Posterior cingulate gyrus (tissue), 11 donors: ENCODE data around the gene HELZ.
A peak's percentile ranks its signal among the peaks of the same experiment; 100 is the strongest.
"Not testable (repeated sequence)": the region's sequence is repeated elsewhere in the genome, so short reads cannot be mapped to it uniquely, and the experiment has no call there.

ENCODE experiments used
- DNase-seq, 10 donors: peaks; one replicate each; pipeline versions ENCODE4 v3.0.0 to v3.0.0-alpha.2; 2020 to 2021; ENCODE audit warnings: mixed read lengths in 3 of 10
- intact Hi-C: fragments of 100-400 bp; cut with DNase I; formaldehyde crosslinking; loops from one replicate; pipeline ENCODE4 v1.15.1; 2023

Gene HELZ

DNA sequence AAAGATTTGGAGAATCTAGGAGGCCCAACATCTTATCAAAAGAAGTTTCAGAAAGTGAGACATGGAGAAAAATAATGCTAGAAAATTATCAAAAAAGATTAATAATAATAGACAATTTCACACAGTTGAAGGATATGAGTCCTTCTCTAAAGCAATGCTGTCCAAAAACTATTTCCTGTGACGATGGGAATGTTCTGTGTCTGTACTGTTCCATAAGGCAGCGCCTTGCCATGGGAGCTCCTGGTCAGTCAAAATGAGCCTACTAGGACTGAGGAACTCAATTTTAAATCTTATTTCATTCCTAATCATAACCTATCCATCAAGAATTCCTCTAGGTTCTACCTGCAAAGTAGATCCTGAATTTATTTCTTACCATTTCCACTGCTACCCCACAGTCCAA is 151.6 kb downstream of the HELZ start:
- intact Hi-C loops = no loop called here
- DNase-seq = no peak

DNA sequence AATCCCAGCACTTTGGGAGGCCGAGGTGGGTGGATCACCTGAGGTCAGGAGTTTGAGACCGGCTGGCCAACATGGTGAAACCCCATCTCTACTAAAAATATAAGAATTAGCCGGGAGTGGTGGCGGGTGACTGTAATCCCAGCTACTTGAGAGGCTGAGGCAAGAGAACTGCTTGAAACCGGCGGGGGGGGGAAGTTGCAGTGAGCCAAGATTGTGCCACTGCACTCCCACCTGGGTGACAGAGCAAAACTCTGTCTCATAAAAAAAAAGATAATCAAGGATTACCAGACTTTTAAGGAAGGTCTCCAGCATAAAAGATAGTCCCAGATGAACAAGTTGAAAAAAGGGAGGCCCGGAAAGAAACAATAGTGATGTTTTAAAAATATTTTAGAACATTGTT is 152.3 kb downstream of the HELZ start:
- DNase-seq = peak in 1 of 10 donors; percentile 59
- intact Hi-C loops = not testable (repeated sequence)

- DNase-seq = no peak
- intact Hi-C loops = no loop called here
Observed at GRCh38 chr17:67092291-67092690, 152.7 kb downstream of the HELZ start.

DNA sequence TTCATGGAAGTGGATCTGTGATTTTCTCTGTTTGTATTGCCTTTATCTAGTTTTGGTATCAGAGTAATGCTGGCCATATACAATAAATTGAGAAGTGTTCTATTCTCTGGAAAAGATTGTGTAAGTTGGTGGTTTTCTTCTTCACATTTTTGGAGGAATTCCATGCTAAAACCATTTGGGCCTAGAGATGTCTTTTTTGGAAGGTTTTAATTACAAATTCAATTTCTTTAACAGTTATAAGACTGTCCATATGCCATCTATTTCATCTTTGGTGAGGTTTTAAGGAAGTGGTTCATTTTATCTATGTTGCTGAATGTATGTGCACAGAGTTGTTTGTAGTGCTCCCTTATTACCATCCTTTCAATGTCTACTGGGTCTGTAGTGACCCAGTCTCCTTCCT is 154.7 kb downstream of the HELZ start:
- DNase-seq = no peak
- intact Hi-C loops = no loop called here

GRCh38 chr17:67088639-67089038 is 156.4 kb downstream of the HELZ start:
- intact Hi-C loops = no loop called here
- DNase-seq = no peak

DNA sequence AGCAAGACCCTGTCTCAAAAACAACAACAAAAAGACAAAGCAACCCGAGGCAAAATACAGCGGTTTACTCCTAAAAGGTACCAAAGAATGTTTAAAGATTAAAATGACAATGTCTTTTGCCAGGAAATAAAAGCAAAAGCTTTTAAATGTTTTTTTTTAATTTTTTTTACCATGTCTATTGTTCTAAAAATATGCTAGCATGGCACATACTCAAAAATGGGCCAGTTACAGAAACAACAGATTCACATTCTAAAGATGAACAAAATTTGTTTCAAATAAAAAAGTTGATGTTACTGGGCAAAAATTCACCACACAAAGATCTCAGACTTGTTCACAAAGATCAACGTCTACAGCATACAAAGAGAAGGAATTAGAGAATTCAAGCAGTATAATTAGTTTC is 159.6 kb downstream of the HELZ start:
- intact Hi-C loops = no loop called here
- DNase-seq = no peak

DNA sequence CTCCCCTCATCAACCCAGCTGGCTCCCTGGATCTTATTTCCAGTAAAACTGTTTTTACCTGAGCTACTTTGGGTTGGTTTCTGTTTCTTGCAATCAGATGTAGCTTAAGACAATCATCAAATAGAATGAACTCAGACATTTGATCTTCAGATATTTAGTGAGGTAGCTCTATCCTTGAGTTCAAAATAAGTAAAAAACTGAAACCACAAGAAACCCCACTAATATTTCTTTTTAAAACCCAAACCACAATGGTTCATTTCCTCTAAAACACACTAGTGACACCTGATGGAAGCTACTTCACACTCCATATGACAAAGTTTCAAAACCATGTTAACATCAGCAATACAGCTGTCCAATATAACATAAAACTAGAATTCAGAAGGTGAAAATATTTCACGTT is 162.9 kb downstream of the HELZ start:
- intact Hi-C loops = no loop called here

GRCh38 chr17:67080804-67081203 is 164.2 kb downstream of the HELZ start:
- intact Hi-C loops = no loop called here
- DNase-seq = no peak

More for the DNA sequence above, 162.9 kb downstream of the HELZ start:
- no peak for DNase-seq

DNA sequence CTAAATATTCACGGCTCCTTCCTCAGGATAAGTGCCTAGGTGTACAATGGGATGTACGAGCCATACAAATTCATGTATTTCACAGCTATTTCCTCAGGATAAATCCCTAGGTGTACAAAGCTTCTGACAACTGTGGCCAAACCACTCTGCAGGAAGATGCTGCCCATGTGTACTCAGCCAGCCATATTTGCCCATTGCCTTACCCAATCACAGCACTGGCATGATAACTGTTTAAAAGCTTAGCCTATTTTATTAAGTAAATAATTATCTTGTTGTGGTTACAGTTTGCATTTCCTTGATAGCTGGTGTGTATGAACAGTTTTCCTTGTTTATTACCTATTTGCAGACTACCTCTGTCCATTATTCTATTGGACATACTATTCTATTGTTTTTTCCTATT is 165.5 kb downstream of the HELZ start:
- intact Hi-C loops = no loop called here

DNA sequence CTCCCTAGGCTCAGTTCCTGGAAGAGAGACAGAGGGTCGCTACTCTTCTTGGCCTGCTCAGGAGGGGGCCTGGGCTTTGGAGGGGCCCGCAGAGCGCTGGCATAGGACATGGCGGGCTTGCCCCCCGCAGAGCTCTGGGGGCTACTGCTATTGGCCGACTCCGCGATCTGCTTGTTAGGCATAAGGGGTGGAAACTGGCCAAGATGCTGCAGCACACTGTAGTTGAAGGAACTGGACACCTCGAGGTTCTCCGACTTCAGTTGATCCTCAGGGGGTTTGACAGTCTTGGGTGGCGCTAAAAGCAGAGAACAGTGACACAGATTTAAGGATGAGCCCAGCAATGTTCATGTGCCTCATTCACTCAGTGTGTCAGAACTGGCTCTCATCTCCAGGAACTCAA is 166.7 kb downstream of the HELZ start:
- no peak for DNase-seq
- intact Hi-C loops = no loop called here

More for the DNA sequence above, 165.5 kb downstream of the HELZ start:
- DNase-seq = no peak

GRCh38 chr17:67076290-67076689 is 168.7 kb downstream of the HELZ start:
- intact Hi-C loops = no loop called here
- no peak for DNase-seq

- intact Hi-C loops = no loop called here
- DNase-seq = no peak
Observed at GRCh38 chr17:67074781-67075180, 170.2 kb downstream of the HELZ start.

DNA sequence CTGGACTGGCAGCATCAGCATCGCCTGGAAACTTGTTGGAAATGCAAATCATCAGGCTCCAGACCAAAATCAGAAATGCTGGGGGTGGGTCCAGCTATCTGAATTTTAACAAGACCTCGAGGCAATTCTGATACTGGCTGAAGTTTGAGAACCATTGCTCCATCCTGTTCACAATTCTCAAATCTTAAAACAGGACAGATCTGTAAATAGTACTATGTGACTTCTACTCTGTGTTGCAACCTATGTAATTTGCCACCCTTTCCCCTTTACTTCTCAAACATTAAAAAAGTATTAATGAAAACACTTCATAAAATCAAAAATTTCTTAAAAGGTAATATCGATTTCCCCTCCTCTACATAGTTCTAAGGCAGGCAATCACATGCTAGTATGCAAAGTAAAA is 172.1 kb downstream of the HELZ start:
- no peak for DNase-seq
- intact Hi-C loops = no loop called here

DNA sequence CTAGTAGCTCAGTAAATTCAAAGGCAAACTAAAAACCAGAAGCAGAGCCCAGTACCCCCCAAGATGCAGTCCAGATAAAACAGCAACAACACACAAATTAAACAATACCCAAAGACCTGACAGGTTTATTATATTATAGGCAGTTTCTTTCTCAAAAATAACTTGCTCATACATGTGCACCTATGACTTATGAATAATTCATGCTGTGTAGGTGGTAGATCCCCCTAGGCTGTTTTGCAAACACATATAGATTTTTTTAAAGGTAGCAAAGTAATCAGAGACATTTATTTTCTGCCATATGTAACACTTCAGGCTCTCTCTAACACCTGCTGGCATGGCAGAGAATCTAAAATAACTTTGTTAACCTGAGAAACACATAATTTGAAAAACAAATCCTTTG is 173.4 kb downstream of the HELZ start:
- no peak for DNase-seq
- intact Hi-C loops = no loop called here

DNA sequence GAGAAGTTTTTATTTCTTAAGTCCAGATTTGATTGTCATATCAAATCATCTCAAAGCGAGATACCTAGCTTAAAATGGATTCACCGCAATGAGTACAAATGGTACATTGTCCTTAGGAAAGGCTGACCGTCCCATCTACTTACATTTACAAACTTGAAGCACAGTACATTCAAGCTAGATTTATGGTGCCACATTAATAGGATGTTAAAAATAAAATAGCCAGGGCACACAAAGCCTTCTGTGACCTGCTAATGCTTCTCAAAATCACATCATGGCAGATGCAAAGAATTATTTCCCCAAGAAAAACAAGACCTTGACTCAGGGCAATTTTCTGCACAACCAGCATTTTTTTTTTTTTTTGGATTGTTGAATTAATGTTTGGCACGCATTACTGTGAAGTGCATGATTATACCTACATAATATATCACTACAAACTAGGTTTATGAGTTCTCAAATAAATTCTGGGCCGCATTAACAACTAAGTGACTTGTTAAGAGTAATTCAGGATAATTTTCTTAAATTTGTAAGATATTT is 175.3 kb downstream of the HELZ start:
- intact Hi-C loops = no loop called here
- DNase-seq = no peak

- intact Hi-C loops = no loop called here
- no peak for DNase-seq
Observed at GRCh38 chr17:67068999-67069398, 176.0 kb downstream of the HELZ start.

- intact Hi-C loops = no loop called here
- DNase-seq = no peak
Observed at GRCh38 chr17:67067571-67068482, 177.2 kb downstream of the HELZ start.

DNA sequence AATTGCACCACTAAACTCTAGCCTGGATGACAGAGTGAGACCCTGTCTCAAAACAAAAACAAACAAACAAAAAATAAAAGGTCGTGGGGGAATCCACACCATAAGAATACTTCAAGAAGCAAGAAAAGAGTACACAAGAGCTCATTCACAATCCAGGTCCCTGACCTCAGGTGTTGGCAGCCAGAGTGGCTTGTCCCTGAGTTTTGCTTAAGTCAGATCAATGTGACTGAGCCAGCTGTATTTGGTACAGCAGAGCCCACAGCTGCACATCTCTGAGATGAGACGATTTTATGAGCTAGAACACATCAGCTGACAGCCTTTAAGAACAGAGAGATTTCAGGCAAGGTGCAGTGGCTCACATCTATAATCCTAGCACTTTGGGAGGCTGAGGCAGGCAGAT is 178.3 kb downstream of the HELZ start:
- intact Hi-C loops = no loop called here
- no peak for DNase-seq

GRCh38 chr17:67063141-67063540 is 181.9 kb downstream of the HELZ start:
- no peak for DNase-seq
- intact Hi-C loops = no loop called here

DNA sequence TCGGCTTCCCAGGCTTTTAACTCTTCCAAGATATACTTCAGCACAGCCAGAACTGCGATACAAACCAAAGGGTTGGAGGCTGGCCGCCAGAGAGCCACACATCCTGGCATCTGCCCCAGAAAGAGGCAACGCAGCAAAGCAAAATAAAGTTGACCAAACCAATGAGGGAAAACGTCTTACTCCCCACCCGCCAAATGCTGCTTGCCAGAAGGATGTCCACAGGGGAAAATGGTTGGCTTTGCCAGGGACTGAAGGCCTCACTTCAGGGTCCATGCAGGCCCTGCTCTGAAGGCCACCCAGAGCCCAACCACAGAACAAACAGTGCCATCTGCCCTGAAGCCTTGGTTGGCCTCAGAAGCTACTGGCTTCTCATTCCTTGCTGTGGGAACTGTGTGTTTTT is 185.6 kb downstream of the HELZ start:
- intact Hi-C loops = no loop called here
- DNase-seq = no peak

- intact Hi-C loops = no loop called here
- no peak for DNase-seq
Observed at GRCh38 chr17:67058036-67058435, 187.0 kb downstream of the HELZ start.

- no peak for DNase-seq
- intact Hi-C loops = no loop called here
Observed at GRCh38 chr17:67056746-67057490, 188.1 kb downstream of the HELZ start.
